Measurements from ENCODE around the gene PPP1R18. TPM values are rescaled to one million over a fixed set of nuclear protein-coding genes. Genes with fewer than 3 reads are reported as not detected.

Gene PPP1R18
- total and polyA plus RNA-seq, 9 of the 15 experiments (the other 6 are each of a cell fraction or from before 2014, with no cell fraction given), result 12.0 to 99.2 (median 42.6) TPM

- TF ChIP-seq PYGO2 (tag; IDR thresholded peaks at IDR 0.05) (no peak), MITF (IDR thresholded peaks at IDR 0.05) (no peak), ZNF507 (tag; conservative IDR thresholded peaks at IDR 0.05) (no peak), TRIM28 (IDR thresholded peaks at IDR 0.05) (no peak), LEF1 (IDR thresholded peaks at IDR 0.05) (no peak), MGA (IDR thresholded peaks at IDR 0.05) (no peak), NFE2L1 (tag; IDR thresholded peaks at IDR 0.05; ENCODE audit: borderline replicate concordance, low read depth) (no peak), ZNF717 (CRISPR knock-in tag; IDR thresholded peaks at IDR 0.05) (no peak), ELF4 (CRISPR knock-in tag; IDR thresholded peaks at IDR 0.05) (0 out of 2 replicates have a peak, but pooled peaks have one; percentile 51), ETS2 (tag; IDR thresholded peaks at IDR 0.05; ENCODE audit: borderline replicate concordance, poor library complexity, severe bottlenecking) (no peak), ZKSCAN1 (IDR thresholded peaks at IDR 0.05; ENCODE audit: low read depth, low read length) (no peak)
- TF ChIP-seq, protein P1, sequence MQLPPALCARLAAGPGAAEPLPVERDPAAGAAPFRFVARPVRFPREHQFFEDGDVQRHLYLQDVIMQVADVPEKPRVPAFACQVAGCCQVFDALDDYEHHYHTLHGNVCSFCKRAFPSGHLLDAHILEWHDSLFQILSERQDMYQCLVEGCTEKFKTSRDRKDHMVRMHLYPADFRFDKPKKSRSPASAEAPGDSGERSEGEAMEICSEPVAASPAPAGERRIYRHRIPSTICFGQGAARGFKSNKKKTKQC (CRISPR knock-in tag; IDR thresholded peaks at IDR 0.05), result no peak
- TF ChIP-seq, protein P2, sequence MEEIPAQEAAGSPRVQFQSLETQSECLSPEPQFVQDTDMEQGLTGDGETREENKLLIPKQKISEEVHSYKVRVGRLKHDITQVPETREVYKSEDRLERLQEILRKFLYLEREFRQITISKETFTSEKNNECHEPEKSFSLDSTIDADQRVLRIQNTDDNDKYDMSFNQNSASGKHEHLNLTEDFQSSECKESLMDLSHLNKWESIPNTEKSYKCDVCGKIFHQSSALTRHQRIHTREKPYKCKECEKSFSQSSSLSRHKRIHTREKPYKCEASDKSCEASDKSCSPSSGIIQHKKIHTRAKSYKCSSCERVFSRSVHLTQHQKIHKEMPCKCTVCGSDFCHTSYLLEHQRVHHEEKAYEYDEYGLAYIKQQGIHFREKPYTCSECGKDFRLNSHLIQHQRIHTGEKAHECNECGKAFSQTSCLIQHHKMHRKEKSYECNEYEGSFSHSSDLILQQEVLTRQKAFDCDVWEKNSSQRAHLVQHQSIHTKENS (CRISPR knock-in tag; IDR thresholded peaks at IDR 0.05), result no peak
Observed at GRCh38 chr6:30690403-30691207, 4.2 kb upstream of the PPP1R18 start, which contains the start of gene NRM (continued).
